ENCODE data around the gene ATXN7L1.
"Not testable (repeated sequence)": the region's sequence is repeated elsewhere in the genome, so short reads cannot be mapped to it uniquely, and the experiment has no call there.

The ATXN7L1 gene

DNA sequence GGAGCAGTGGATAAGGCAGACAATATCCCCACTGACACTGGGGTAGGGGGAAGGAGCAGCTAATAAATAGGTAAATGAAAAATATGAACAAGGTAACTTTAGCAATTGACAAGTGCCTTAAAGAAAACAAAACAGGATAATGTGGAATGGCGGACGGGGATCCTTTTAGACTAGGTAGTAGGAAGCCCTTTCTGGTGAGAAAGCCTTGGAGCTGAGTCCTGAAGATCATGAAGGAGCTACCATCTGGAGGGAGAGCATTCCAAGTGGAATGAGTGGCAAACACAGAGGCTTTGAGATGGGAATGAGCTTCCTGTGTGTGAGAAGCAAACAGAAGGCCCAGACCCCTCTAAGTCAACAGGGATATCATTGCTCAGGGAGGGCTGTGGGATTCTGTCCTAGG is 16.0 kb upstream of the ATXN7L1 start:
- DNase-seq (ENCODE audit: low read depth in 2 of 2), result no peak

- DNase-seq (ENCODE audit: low read depth in 2 of 2), result no peak
These were observed 14.0 kb upstream of the ATXN7L1 start for GRCh38 chr7:105890290-105890997.

DNA sequence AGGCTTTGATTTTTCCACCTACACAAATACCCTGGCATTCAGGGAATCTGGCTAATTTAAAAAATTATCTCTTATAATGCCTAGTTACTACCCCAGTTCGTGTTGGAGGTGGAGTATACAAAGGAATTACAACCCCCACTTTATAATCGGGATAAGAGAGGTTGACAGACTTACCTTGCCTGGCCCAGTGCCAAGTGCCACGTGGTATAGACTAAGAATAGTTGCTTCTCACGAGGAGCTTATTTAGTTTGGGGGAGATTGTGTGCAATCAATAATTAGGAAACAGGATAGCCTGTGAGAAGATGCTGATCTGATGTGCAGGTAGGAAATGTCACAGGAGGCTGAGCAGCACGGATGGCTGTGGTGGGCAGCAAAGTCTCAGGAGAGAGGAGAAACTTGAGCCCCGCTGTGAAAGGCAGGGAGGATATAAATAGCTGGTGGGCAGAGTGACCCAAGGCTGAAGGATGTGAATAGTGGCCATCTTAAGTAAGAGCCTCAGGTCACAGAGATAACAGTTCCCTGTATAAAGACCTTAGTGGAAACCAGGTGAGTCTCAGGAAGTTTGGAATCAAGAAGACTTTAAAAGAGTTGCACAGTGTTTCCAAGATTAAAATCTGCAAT is 11.3 kb upstream of the ATXN7L1 start:
- no peak for DNase-seq (ENCODE audit: low read depth in 2 of 2)

- DNase-seq (ENCODE audit: low read depth in 2 of 2), result no peak
These were observed 10.4 kb upstream of the ATXN7L1 start for GRCh38 chr7:105886776-105887175.

GRCh38 chr7:105885387-105886111 is 9.2 kb upstream of the ATXN7L1 start:
- DNase-seq (ENCODE audit: low read depth in 2 of 2), result no peak

DNA sequence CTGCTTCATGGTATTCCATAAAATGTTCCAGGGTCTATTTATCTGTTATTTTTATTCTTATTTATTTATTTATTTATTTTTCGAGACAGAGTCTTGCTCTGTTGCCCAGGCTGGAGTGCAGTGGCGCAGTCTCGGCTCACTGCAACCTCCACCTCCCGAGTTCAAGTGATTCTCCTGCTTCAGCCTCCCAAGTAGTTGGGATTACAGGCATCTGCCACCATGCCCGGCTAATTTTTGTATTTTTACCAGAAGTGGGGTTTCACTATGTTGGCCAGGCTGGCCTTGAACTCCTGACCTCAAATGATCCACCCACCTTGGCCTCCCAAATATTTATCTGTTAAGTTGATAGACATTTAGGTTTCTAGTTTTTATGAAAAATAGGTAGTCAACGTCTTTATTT is 6.8 kb upstream of the ATXN7L1 start:
- not testable (repeated sequence) for DNase-seq (ENCODE audit: low read depth in 2 of 2)

- no peak for DNase-seq (ENCODE audit: low read depth in 2 of 2)
These were observed 5.0 kb upstream of the ATXN7L1 start for GRCh38 chr7:105881439-105881838.

DNA sequence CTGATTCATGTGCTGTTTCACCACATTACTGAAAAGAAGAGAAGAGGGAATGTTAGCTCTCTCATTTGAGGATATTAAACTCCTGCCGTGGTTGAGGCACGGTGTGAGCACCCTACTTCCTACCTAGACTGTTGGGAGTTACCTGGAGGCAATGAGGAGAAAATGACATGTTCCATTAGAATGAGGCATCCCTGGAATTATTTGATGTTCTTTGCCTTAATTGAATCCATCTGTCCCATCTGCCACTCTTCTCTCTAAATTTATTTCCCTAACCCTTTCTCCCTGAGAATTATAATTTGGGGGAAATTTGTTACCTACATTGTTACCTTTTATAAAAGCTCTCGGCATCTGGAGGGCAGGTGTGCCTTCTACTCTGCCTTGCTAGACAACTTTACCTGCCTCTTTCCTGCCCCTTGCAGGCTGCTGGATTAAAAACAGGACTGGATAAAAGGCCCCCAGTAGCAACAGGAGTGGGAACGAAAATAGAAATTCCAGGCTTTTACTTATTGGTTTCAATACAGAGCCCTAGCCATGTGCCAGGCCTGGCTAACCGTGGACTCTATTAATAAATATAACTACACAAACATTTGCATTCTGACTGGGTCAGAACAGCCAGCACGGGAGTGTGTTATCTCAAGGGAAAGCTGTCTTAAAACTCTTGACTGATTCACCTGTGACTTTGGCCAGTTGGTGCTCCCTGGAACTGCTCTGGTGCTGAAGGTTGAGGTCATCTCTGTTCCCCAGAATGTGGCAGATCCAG is 4.4 kb upstream of the ATXN7L1 start:
- DNase-seq (ENCODE audit: low read depth in 2 of 2), result no peak

DNA sequence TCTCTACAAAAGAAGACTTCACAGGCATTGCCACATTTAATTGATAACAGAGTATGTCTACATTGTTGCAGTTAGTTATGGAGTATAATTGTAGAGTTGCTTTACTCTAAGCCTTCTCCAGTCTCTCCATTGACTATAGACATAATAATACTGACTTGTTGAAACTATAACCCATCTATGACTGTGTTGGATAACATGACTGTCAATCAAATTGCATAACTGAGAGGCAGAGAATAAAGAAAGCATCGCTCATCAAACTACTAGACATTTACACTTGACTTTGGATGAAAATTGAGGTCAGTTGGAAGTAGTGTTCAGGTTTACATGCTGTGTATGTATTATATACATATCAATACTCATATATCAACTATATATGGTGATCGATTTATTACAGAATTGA is 3.4 kb upstream of the ATXN7L1 start:
- no peak for DNase-seq (ENCODE audit: low read depth in 2 of 2)

- DNase-seq (ENCODE audit: low read depth in 2 of 2), result no peak
These were observed 2.6 kb upstream of the ATXN7L1 start for GRCh38 chr7:105878746-105879605.

DNA sequence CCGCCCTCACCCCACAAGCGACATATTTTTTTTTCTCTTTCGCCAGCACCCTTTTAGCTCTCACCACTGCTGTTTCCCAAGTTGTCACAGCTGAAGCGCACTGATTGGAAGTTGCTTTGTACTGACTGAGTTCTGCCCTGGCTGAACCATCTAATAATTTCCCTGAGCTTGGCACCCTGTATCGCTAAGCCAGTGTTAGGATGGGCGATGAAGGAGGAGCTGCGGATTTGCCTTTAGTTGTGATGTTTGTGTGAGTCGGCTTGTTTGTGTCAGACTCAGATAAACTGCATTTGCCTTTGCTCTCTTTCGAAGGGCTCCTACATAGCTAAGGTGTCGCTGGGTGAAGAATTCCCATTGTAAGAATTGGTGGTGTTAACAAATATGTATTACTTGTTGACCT is 1.3 kb upstream of the ATXN7L1 start:
- DNase-seq (ENCODE audit: low read depth in 2 of 2), result no peak

DNA sequence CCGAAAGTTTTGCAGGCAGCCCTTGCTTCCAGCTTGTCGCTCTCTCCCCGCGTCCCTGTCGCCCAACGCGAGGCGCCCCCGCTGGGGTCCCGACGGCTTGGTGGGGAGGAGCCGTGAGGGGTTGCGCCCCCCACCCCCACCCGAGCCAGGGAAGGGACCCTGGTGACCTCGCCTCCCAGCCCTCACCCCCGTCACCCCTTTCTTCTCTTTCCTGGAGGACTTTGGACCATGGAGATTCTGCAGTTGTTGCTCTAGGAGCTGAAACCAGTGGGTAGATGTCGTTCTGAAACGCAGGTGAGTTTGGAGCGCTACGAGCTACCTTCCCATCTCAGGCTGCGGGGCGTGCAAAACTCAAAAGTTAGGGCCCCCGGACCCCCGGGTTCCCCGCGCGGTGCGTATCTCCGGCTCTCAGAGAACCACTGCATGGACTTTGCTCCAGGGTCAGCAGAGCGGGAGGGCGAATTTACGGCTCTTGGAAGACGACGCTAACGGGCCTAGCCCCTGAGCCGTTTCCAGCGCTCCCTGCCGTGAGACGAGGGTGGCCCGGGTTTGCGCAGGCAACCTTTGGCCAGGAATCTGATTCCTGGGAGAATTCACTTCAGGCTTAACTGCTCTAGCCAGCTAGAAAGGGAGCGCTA is 684 bp upstream of the ATXN7L1 start:
- DNase-seq (ENCODE audit: low read depth in 2 of 2), result peak in 1 of 2 donors; percentile 20

DNA sequence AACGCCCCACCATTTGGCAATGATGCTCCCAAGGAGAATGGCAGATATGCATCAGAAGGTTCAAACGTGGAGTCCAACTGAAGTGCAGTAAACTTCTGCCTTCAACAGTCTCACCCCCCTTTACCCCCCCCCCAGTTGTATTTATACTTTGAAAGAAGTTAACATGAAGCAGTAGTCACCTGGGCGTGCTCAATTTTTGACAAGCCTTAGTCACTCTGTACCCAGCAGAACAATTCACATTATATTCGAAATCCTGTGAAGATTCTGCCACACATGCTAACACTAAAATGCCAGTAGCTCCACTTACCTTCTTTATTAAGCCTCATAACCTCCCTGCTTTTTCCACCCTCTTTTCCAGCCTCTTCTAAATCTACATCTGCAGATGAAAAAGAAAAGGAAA is 894 bp downstream of the ATXN7L1 start:
- DNase-seq (ENCODE audit: low read depth in 2 of 2), result no peak

GRCh38 chr7:105874055-105874454 is 2.3 kb downstream of the ATXN7L1 start:
- no peak for DNase-seq (ENCODE audit: low read depth in 2 of 2)

GRCh38 chr7:105872491-105872890 is 3.9 kb downstream of the ATXN7L1 start:
- DNase-seq (ENCODE audit: low read depth in 2 of 2), result no peak

GRCh38 chr7:105871142-105871541 is 5.3 kb downstream of the ATXN7L1 start:
- DNase-seq (ENCODE audit: low read depth in 2 of 2), result no peak

GRCh38 chr7:105866102-105866801 is 10.1 kb downstream of the ATXN7L1 start:
- no peak for DNase-seq (ENCODE audit: low read depth in 2 of 2)

DNA sequence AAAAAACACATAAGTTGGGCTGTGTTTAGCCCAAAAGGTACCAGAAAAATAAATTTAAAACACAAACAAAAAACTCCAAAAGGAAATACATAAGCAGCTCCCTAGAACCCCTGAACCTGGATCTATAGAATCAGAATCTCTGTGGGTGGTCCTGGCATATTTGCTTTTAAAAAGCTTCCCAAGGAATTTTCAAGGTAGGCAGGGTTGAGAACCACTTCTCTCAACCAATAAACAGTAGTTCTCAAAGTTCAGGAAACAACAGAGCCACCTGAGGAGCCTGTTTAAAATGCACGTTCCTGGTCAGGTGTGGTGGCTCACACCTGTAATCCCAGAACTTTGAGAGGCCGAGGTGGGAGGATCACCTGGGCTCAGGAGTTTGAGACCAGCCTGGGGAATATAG is 12.5 kb downstream of the ATXN7L1 start:
- DNase-seq (ENCODE audit: low read depth in 2 of 2), result no peak

DNA sequence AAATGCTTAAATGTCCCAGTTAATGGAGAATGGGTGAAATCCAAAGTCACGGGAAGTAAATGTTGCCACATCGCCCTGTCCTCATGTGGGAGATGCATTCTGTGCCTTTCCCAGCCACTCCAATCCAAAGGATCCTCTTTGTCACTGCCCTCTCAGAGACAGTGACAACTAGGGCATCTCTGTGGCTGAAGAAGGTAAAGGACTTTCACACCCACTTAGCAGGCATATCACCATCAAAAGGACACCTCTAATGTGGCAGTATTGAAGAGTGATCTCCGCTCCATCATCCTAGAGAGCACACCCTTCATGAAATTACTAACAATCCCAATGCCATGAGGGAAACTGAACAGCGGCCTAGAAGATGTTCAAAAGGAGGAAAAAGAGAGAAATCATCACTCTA is 13.6 kb downstream of the ATXN7L1 start:
- DNase-seq (ENCODE audit: low read depth in 2 of 2), result no peak

- no peak for DNase-seq (ENCODE audit: low read depth in 2 of 2)
These were observed 14.1 kb downstream of the ATXN7L1 start for GRCh38 chr7:105862276-105862675.

All from stimulated activated CD4-positive, alpha-beta T cell treated with anti-CD3 and anti-CD28 coated beads, Interleukin-1b, Interleukin-23, amount 100 ng/mL, for 4 hours (primary cell).